IMR-90 (cell line): ENCODE results near the gene TRIP11.

Experiments used
- BHLHE40 ChIP-seq: fragments of 150-350 bp; IDR thresholded peaks from 2 replicates; pipeline ENCODE4 v1.6.1; 2016; ENCODE audit warnings: mild to moderate bottlenecking, low read depth, low read length
- CEBPB ChIP-seq: IDR thresholded peaks from 2 replicates; pipeline ENCODE4 v1.6.1; 2012; ENCODE audit warnings: low read depth, low read length, improper control_type of control experiment
- FOS ChIP-seq: fragments of 150-350 bp; IDR thresholded peaks from 2 replicates; pipeline ENCODE4 v1.6.1; 2016; ENCODE audit warnings: low read depth, low read length
- MAFK ChIP-seq: IDR thresholded peaks from 2 replicates; pipeline ENCODE4 v1.6.1; 2012; ENCODE audit warnings: low read depth, low read length, improper control_type of control experiment
- MAZ ChIP-seq: IDR thresholded peaks from 2 replicates; pipeline ENCODE4 v1.6.1; 2012; ENCODE audit warnings: low read depth, mild to moderate bottlenecking, low read length, improper control_type of control experiment, moderate library complexity, borderline replicate concordance
- MXI1 ChIP-seq: IDR thresholded peaks from 2 replicates; pipeline ENCODE4 v1.6.1; 2012; ENCODE audit warnings: low read depth, mild to moderate bottlenecking, low read length, moderate library complexity, borderline replicate concordance
- POLR2A ChIP-seq: IDR thresholded peaks from 2 replicates; pipeline ENCODE4 v1.6.1; 2012; ENCODE audit warnings: mild to moderate bottlenecking, low read depth, low read length
- RAD21 ChIP-seq: IDR thresholded peaks from 2 replicates; pipeline ENCODE4 v1.6.1; 2012; ENCODE audit warnings: low read length, improper control_type of control experiment
- RCOR1 ChIP-seq: IDR thresholded peaks from 2 replicates; pipeline ENCODE4 v1.6.1; 2012; ENCODE audit warnings: mild to moderate bottlenecking, low read length, improper control_type of control experiment; ENCODE audit not compliant: insufficient replicate concordance
- RFX5 ChIP-seq: IDR thresholded peaks from 2 replicates; pipeline ENCODE4 v1.8.0; 2012; ENCODE audit warnings: low read depth, mild to moderate bottlenecking, low read length, moderate library complexity
- SMC3 ChIP-seq: fragments of 150-350 bp; IDR thresholded peaks from 2 replicates; pipeline ENCODE4 v1.6.1; 2016; ENCODE audit warnings: low read depth, mild to moderate bottlenecking, antibody characterized with exemption, low read length, moderate library complexity
- USF2 ChIP-seq: fragments of 150-350 bp; IDR thresholded peaks from 2 replicates; pipeline ENCODE4 v1.6.1; 2017; ENCODE audit warnings: mild to moderate bottlenecking, antibody characterized with exemption, low read length, low read depth
- TF ChIP-seq, protein P1 (sequence below): conservative IDR thresholded peaks from 2 replicates; pipeline ENCODE4 v1.5.1; 2012; ENCODE audit warnings: mild to moderate bottlenecking, low read depth, low read length, improper control_type of control experiment
- TF ChIP-seq, protein P2 (sequence below): fragments of 150-350 bp; IDR thresholded peaks from 2 replicates; pipeline ENCODE4 v1.6.1; 2016; ENCODE audit warnings: low read depth, mild to moderate bottlenecking, low read length, moderate library complexity, borderline replicate concordance

DNA sequence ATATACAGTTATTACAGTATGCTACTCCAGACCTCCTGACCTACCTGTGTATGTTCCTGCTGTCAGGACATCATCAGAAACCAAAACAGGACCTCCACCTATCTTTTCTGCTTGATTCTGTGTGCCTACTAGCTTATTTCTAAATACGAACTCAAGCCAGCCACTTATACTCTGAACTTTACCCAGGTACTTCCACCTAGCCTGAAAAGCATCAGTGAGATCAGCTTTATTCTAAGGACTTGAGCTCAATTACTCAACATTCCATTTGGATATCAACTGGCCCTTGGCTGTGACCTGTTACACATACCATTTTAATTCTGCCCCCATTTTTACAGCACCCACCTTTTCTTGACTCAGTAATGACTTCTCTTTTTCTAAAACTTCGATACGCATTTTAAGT, 29.2 kb downstream of the TRIP11 start:
- TF ChIP-seq, protein P1, sequence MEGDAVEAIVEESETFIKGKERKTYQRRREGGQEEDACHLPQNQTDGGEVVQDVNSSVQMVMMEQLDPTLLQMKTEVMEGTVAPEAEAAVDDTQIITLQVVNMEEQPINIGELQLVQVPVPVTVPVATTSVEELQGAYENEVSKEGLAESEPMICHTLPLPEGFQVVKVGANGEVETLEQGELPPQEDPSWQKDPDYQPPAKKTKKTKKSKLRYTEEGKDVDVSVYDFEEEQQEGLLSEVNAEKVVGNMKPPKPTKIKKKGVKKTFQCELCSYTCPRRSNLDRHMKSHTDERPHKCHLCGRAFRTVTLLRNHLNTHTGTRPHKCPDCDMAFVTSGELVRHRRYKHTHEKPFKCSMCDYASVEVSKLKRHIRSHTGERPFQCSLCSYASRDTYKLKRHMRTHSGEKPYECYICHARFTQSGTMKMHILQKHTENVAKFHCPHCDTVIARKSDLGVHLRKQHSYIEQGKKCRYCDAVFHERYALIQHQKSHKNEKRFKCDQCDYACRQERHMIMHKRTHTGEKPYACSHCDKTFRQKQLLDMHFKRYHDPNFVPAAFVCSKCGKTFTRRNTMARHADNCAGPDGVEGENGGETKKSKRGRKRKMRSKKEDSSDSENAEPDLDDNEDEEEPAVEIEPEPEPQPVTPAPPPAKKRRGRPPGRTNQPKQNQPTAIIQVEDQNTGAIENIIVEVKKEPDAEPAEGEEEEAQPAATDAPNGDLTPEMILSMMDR = no peak
- TF ChIP-seq FOS = no peak
- no peak for TF ChIP-seq MAZ
- TF ChIP-seq RFX5 = no peak
- TF ChIP-seq RAD21 = no peak
- no peak for TF ChIP-seq POLR2A
- TF ChIP-seq USF2 = no peak
- TF ChIP-seq RCOR1 = no peak
- no peak for TF ChIP-seq CEBPB
- TF ChIP-seq MAFK = no peak
- no peak for TF ChIP-seq BHLHE40
- TF ChIP-seq, protein P2, sequence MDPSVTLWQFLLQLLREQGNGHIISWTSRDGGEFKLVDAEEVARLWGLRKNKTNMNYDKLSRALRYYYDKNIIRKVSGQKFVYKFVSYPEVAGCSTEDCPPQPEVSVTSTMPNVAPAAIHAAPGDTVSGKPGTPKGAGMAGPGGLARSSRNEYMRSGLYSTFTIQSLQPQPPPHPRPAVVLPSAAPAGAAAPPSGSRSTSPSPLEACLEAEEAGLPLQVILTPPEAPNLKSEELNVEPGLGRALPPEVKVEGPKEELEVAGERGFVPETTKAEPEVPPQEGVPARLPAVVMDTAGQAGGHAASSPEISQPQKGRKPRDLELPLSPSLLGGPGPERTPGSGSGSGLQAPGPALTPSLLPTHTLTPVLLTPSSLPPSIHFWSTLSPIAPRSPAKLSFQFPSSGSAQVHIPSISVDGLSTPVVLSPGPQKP = no peak
- no peak for TF ChIP-seq SMC3
- no peak for TF ChIP-seq MXI1
